ENCODE results near the gene ZKSCAN8.

DNA sequence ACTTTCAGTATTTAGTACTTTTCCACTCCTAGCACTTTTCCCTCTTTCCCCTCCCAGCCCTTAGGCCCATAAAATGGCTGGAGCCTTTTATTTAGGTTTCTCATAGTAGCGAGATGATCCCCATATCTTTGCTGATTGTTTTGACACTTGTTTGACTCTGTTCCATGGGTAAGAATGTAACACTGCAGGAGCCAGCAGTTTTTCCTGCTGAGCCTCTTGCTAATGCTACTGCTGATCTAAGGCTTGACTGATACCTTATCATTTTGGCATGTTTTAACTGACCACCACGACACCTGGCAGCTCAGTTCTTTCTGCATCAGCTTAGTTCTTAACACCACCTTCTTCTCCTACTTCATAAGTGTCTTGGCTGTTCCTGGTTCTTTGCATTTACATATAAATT, 29.6 kb downstream of the ZKSCAN8 start:
- TF ChIP-seq RAD21 (IDR thresholded peaks at IDR 0.05; ENCODE audit: low read depth): no peak
- TF ChIP-seq, protein P1, sequence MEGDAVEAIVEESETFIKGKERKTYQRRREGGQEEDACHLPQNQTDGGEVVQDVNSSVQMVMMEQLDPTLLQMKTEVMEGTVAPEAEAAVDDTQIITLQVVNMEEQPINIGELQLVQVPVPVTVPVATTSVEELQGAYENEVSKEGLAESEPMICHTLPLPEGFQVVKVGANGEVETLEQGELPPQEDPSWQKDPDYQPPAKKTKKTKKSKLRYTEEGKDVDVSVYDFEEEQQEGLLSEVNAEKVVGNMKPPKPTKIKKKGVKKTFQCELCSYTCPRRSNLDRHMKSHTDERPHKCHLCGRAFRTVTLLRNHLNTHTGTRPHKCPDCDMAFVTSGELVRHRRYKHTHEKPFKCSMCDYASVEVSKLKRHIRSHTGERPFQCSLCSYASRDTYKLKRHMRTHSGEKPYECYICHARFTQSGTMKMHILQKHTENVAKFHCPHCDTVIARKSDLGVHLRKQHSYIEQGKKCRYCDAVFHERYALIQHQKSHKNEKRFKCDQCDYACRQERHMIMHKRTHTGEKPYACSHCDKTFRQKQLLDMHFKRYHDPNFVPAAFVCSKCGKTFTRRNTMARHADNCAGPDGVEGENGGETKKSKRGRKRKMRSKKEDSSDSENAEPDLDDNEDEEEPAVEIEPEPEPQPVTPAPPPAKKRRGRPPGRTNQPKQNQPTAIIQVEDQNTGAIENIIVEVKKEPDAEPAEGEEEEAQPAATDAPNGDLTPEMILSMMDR (IDR thresholded peaks at IDR 0.05 in 2 of 3, conservative IDR thresholded peaks at IDR 0.05 in 1 of 3; ENCODE audit: borderline replicate concordance in 1 of 3, insufficient read depth in 1 of 3, low read depth in 2 of 3, low read length in 2 of 3): no peak
- no peak for TF ChIP-seq POLR2AphosphoS5 (IDR thresholded peaks at IDR 0.05; ENCODE audit: low read depth, low read length)
- TF ChIP-seq, protein P2, sequence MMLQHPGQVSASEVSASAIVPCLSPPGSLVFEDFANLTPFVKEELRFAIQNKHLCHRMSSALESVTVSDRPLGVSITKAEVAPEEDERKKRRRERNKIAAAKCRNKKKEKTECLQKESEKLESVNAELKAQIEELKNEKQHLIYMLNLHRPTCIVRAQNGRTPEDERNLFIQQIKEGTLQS (IDR thresholded peaks at IDR 0.05): no peak
- TF ChIP-seq ZFX (IDR thresholded peaks at IDR 0.05): no peak
- TF ChIP-seq EZH2phosphoT487 (IDR thresholded peaks at IDR 0.05; ENCODE audit: borderline replicate concordance): no peak
- no peak for TF ChIP-seq POLR2A (IDR thresholded peaks at IDR 0.05; ENCODE audit: borderline replicate concordance, extremely low read depth, insufficient read depth, insufficient read length)
- no peak for TF ChIP-seq EGR1 (IDR thresholded peaks at IDR 0.05; ENCODE audit: low read depth)
- TF ChIP-seq SP1 (IDR thresholded peaks at IDR 0.05; ENCODE audit: low read depth): no peak

All from HCT116 (cell line).